Measurements from ENCODE around the gene LYRM9. TPM values are rescaled to one million over a fixed set of nuclear protein-coding genes. Genes with fewer than 3 reads are reported as not detected.

LYRM9 gene
- total RNA-seq, 2 donors from 2014 or later = 5.8 to 8.3 TPM

GRCh38 chr17:27937025-27937546 lies 43.9 kb upstream of the LYRM9 start:
- no peak for TF ChIP-seq CTCF (conservative IDR thresholded peaks at IDR 0.05)
- no peak overlapping the region for H3K27ac ChIP-seq (ENCODE audit: low read depth, low read length)
- no peak overlapping the region for H3K9ac ChIP-seq (ENCODE audit: extremely low read depth, low read length, poor library complexity, severe bottlenecking)
- H3K4me1 Mint-ChIP-seq = peaks cover 40% of the 10 kb centered on the region
- no peaks in the 10 kb centered on the region for H3K36me3 Mint-ChIP-seq (ENCODE audit: low read depth)
- WGBS, 2 experiments (ENCODE audit: insufficient coverage in 1 of 2, insufficient read length in 1 of 2) = 93 to 100% methylated on average over 1 to 8 of the region's 8 CpGs
- H3K27me3 Mint-ChIP-seq (ENCODE audit: insufficient read depth) = peaks cover 51% of the 10 kb centered on the region
- H3K4me3 ChIP-seq (ENCODE audit: low read length) = no peak overlapping the region
- no peak overlapping the region for H3K27ac Mint-ChIP-seq
- H3K9me3 ChIP-seq (ENCODE audit: control insufficient read depth, low read length) = peaks cover 14% of the 10 kb centered on the region
- no peak overlapping the region for H3K4me3 Mint-ChIP-seq
- H3K9me3 Mint-ChIP-seq = peaks cover 14% of the 10 kb centered on the region
- no peak for DNase-seq
- H3K4me1 ChIP-seq (ENCODE audit: control insufficient read depth, insufficient read depth, low read length) = peaks cover 11% of the 10 kb centered on the region
- H3K36me3 ChIP-seq (ENCODE audit: control insufficient read depth, insufficient read depth, low read length) = no peaks in the 10 kb centered on the region
- no peaks in the 10 kb centered on the region for H3K27me3 ChIP-seq (ENCODE audit: control insufficient read depth, insufficient read depth, low read length, poor library complexity, severe bottlenecking)

GRCh38 chr17:27930000-27930399 lies 36.8 kb upstream of the LYRM9 start:
- no peak overlapping the region for H3K27ac Mint-ChIP-seq
- H3K27ac ChIP-seq (ENCODE audit: low read depth, low read length) = no peak overlapping the region
- no peak overlapping the region for H3K4me3 Mint-ChIP-seq
- no peaks in the 10 kb centered on the region for H3K27me3 ChIP-seq (ENCODE audit: control insufficient read depth, insufficient read depth, low read length, poor library complexity, severe bottlenecking)
- H3K4me3 ChIP-seq (ENCODE audit: low read length) = no peak overlapping the region
- H3K27me3 Mint-ChIP-seq (ENCODE audit: insufficient read depth) = peaks cover 20% of the 10 kb centered on the region
- TF ChIP-seq CTCF (conservative IDR thresholded peaks at IDR 0.05) = no peak
- peaks cover 14% of the 10 kb centered on the region for H3K9me3 ChIP-seq (ENCODE audit: control insufficient read depth, low read length)
- DNase-seq = no peak
- 73 to 85% methylated on average over 4 to 6 of the region's 6 CpGs for WGBS, 2 experiments (ENCODE audit: insufficient coverage in 1 of 2, insufficient read length in 1 of 2)
- H3K4me1 ChIP-seq (ENCODE audit: control insufficient read depth, insufficient read depth, low read length) = no peaks in the 10 kb centered on the region
- no peak overlapping the region for H3K9ac ChIP-seq (ENCODE audit: extremely low read depth, low read length, poor library complexity, severe bottlenecking)
- no peaks in the 10 kb centered on the region for H3K36me3 ChIP-seq (ENCODE audit: control insufficient read depth, insufficient read depth, low read length)
- no peaks in the 10 kb centered on the region for H3K36me3 Mint-ChIP-seq (ENCODE audit: low read depth)
- H3K4me1 Mint-ChIP-seq = peaks cover 10% of the 10 kb centered on the region
- peaks cover 14% of the 10 kb centered on the region for H3K9me3 Mint-ChIP-seq

GRCh38 chr17:27928587-27928986 lies 35.4 kb upstream of the LYRM9 start:
- no peak overlapping the region for H3K4me3 ChIP-seq (ENCODE audit: low read length)
- H3K36me3 Mint-ChIP-seq (ENCODE audit: low read depth) = no peaks in the 10 kb centered on the region
- no peak overlapping the region for H3K4me3 Mint-ChIP-seq
- 93 to 100% methylated on average over 3 to 5 of the region's 5 CpGs for WGBS, 2 experiments (ENCODE audit: insufficient coverage in 1 of 2, insufficient read length in 1 of 2)
- no peak overlapping the region for H3K9ac ChIP-seq (ENCODE audit: extremely low read depth, low read length, poor library complexity, severe bottlenecking)
- no peak for DNase-seq
- H3K27ac ChIP-seq (ENCODE audit: low read depth, low read length) = no peak overlapping the region
- H3K9me3 Mint-ChIP-seq = peaks cover 5% of the 10 kb centered on the region
- H3K27me3 Mint-ChIP-seq (ENCODE audit: insufficient read depth) = peaks cover 9% of the 10 kb centered on the region
- H3K27ac Mint-ChIP-seq = no peak overlapping the region
- peaks cover 8% of the 10 kb centered on the region for H3K9me3 ChIP-seq (ENCODE audit: control insufficient read depth, low read length)
- H3K4me1 Mint-ChIP-seq = peaks cover 5% of the 10 kb centered on the region
- no peaks in the 10 kb centered on the region for H3K36me3 ChIP-seq (ENCODE audit: control insufficient read depth, insufficient read depth, low read length)
- TF ChIP-seq CTCF (conservative IDR thresholded peaks at IDR 0.05) = no peak
- no peaks in the 10 kb centered on the region for H3K4me1 ChIP-seq (ENCODE audit: control insufficient read depth, insufficient read depth, low read length)
- no peaks in the 10 kb centered on the region for H3K27me3 ChIP-seq (ENCODE audit: control insufficient read depth, insufficient read depth, low read length, poor library complexity, severe bottlenecking)

Data from endodermal cell (in vitro differentiated cells).